BLaER1 treated with 17β-estradiol and CSF1 and Interleukin-3, amounts not matched to agents 10 nM and 100 nM (cell line): Measurements from ENCODE around the gene CLASP2.
"Not testable (repeated sequence)": the region's sequence is repeated elsewhere in the genome, so short reads cannot be mapped to it uniquely, and the experiment has no call there.

Experiments
- H3K27ac ChIP-seq, 11 experiments: shearing (Covaris generic); formaldehyde crosslinking; 2 replicates each; pipeline ENCODE4 v1.8.1; 2022
- H3K27me3 ChIP-seq, 11 experiments: shearing (Covaris generic); formaldehyde crosslinking; 2 replicates each; pipeline ENCODE4 v1.8.1; 2022
- H3K36me3 ChIP-seq, 11 experiments: shearing (Covaris generic); formaldehyde crosslinking; 2 replicates each; pipeline ENCODE4 v1.8.1; 2022
- H3K4me1 ChIP-seq, 10 experiments: shearing (Covaris generic); formaldehyde crosslinking; 2 replicates each; pipeline ENCODE4 v1.8.1; 2022
- H3K4me2 ChIP-seq, 11 experiments: shearing (Covaris generic); formaldehyde crosslinking; 2 replicates each; pipeline ENCODE4 v1.8.1; 2022
- H3K4me3 ChIP-seq, 10 experiments: shearing (Covaris generic); formaldehyde crosslinking; 2 replicates each; pipeline ENCODE4 v1.8.1; 2022
- H3K9ac ChIP-seq, 11 experiments: shearing (Covaris generic); formaldehyde crosslinking; 2 replicates each; pipeline ENCODE4 v1.8.1; 2022
- H3K9me3 ChIP-seq, 11 experiments: shearing (Covaris generic); formaldehyde crosslinking; replicated peaks in 1 of 11; 2 replicates each; pipeline ENCODE4 v1.8.1; 2022
- H4K20me1 ChIP-seq, 11 experiments: shearing (Covaris generic); formaldehyde crosslinking; 2 replicates each; pipeline ENCODE4 v1.8.1; 2022
- Cebpa-rat ChIP-seq, 11 experiments: shearing (Covaris generic); IDR thresholded peaks; 2 replicates each; pipeline ENCODE4 v1.8.1; 2022

CLASP2 gene

GRCh38 chr3:33461097-33461496, 257.0 kb downstream of the CLASP2 start:
- H3K4me1 ChIP-seq, result peaks cover 0 to 9% (median 0%) of the 10 kb centered on the region in 10 experiments; a peak in 3 of 20 replicates
- peaks cover 0 to 5% (median 0%) of the 10 kb centered on the region in 11 experiments; a peak in 1 of 22 replicates for H3K36me3 ChIP-seq
- TF ChIP-seq Cebpa-rat (IDR thresholded peaks at IDR 0.05), result no peak
- no peaks in the 10 kb centered on the region for H4K20me1 ChIP-seq
- no peak overlapping the region for H3K9ac ChIP-seq
- H3K27ac ChIP-seq, result no peak overlapping the region
- H3K4me3 ChIP-seq, result no peak overlapping the region
- peaks cover 14 to 35% (median 25%) of the 10 kb centered on the region in 11 experiments for H3K9me3 ChIP-seq
- no peak overlapping the region for H3K4me2 ChIP-seq
- no peaks in the 10 kb centered on the region for H3K27me3 ChIP-seq

- not testable (repeated sequence) for H4K20me1 ChIP-seq, H3K27ac ChIP-seq, H3K36me3 ChIP-seq, H3K4me3 ChIP-seq, H3K9ac ChIP-seq, H3K4me2 ChIP-seq, H3K4me1 ChIP-seq, H3K27me3 ChIP-seq
- peaks cover 13 to 28% (median 22%) of the 10 kb centered on the region in 11 experiments for H3K9me3 ChIP-seq
Observed at GRCh38 chr3:33459577-33459976, 258.5 kb downstream of the CLASP2 start.

- H3K9me3 ChIP-seq, result peaks cover 21 to 39% (median 28%) of the 10 kb centered on the region in 11 experiments
- peak overlapping the region in 1 of 10 experiments; percentile 4; a peak in 1 of 20 replicates for H3K4me3 ChIP-seq
- H3K27ac ChIP-seq, result no peak overlapping the region
- H3K27me3 ChIP-seq, result no peaks in the 10 kb centered on the region
- no peaks in the 10 kb centered on the region for H4K20me1 ChIP-seq
- peaks cover 0 to 5% (median 0%) of the 10 kb centered on the region in 11 experiments; a peak in 1 of 22 replicates for H3K36me3 ChIP-seq
- H3K4me2 ChIP-seq, result peak overlapping the region in 3 of 11 experiments; percentile 10 to 20 (median 15); a peak in 4 of 22 replicates
- H3K9ac ChIP-seq, result no peak overlapping the region
- TF ChIP-seq Cebpa-rat (IDR thresholded peaks at IDR 0.05), result no peak
- peaks cover 0 to 9% (median 0%) of the 10 kb centered on the region in 10 experiments; a peak in 3 of 20 replicates for H3K4me1 ChIP-seq
Observed at GRCh38 chr3:33458446-33458845, 259.6 kb downstream of the CLASP2 start.

GRCh38 chr3:33456756-33457155, 261.3 kb downstream of the CLASP2 start:
- Histone ChIP-seq H3K9ac (no peak overlapping the region), H3K27me3 (no peaks in the 10 kb centered on the region), H4K20me1 (no peaks in the 10 kb centered on the region), H3K4me2 (no peak overlapping the region), H3K4me3 (no peak overlapping the region), H3K27ac (no peak overlapping the region), H3K9me3 (peaks cover 28 to 49% (median 36%) of the 10 kb centered on the region in 11 experiments), H3K4me1 (peaks cover 0 to 9% (median 0%) of the 10 kb centered on the region in 10 experiments; a peak in 3 of 20 replicates), H3K36me3 (peaks cover 0 to 5% (median 0%) of the 10 kb centered on the region in 11 experiments; a peak in 1 of 22 replicates)
- no peak for TF ChIP-seq Cebpa-rat (IDR thresholded peaks at IDR 0.05)

GRCh38 chr3:33453331-33453761, 264.7 kb downstream of the CLASP2 start:
- no peak overlapping the region for H3K4me2 ChIP-seq
- no peak overlapping the region for H3K9ac ChIP-seq
- H3K27ac ChIP-seq, result no peak overlapping the region
- H3K36me3 ChIP-seq, result peaks cover 0 to 2% (median 0%) of the 10 kb centered on the region in 11 experiments; a peak in 1 of 22 replicates
- no peaks in the 10 kb centered on the region for H4K20me1 ChIP-seq
- H3K9me3 ChIP-seq, result peaks cover 24 to 45% (median 33%) of the 10 kb centered on the region in 11 experiments
- H3K4me3 ChIP-seq, result no peak overlapping the region
- no peak for TF ChIP-seq Cebpa-rat (IDR thresholded peaks at IDR 0.05)
- H3K4me1 ChIP-seq, result peaks cover 0 to 3% (median 0%) of the 10 kb centered on the region in 10 experiments; a peak in 1 of 20 replicates
- no peaks in the 10 kb centered on the region for H3K27me3 ChIP-seq

GRCh38 chr3:33451994-33452393, 266.1 kb downstream of the CLASP2 start:
- not testable (repeated sequence) for H3K4me2 ChIP-seq, H3K36me3 ChIP-seq, H4K20me1 ChIP-seq, H3K9ac ChIP-seq, H3K27me3 ChIP-seq, H3K27ac ChIP-seq, H3K4me1 ChIP-seq, H3K4me3 ChIP-seq
- H3K9me3 ChIP-seq, result peaks cover 14 to 35% (median 20%) of the 10 kb centered on the region in 11 experiments

GRCh38 chr3:33447958-33448357, 270.1 kb downstream of the CLASP2 start:
- no peak overlapping the region for H3K4me2 ChIP-seq
- no peak overlapping the region for H3K9ac ChIP-seq
- TF ChIP-seq Cebpa-rat (IDR thresholded peaks at IDR 0.05), result no peak
- no peaks in the 10 kb centered on the region for H3K27me3 ChIP-seq
- H3K36me3 ChIP-seq, result no peaks in the 10 kb centered on the region
- H3K9me3 ChIP-seq, result peaks cover under 1 to 13% (median 2%) of the 10 kb centered on the region in 11 experiments; a peak in 17 of 22 replicates
- H4K20me1 ChIP-seq, result no peaks in the 10 kb centered on the region
- no peaks in the 10 kb centered on the region for H3K4me1 ChIP-seq
- no peak overlapping the region for H3K4me3 ChIP-seq
- H3K27ac ChIP-seq, result no peak overlapping the region

- not testable (repeated sequence) for H3K4me1 ChIP-seq, H3K36me3 ChIP-seq, H3K4me3 ChIP-seq, H3K9ac ChIP-seq, H3K9me3 ChIP-seq, H4K20me1 ChIP-seq, H3K27ac ChIP-seq, H3K27me3 ChIP-seq, H3K4me2 ChIP-seq
Observed at GRCh38 chr3:33447256-33447625, 270.8 kb downstream of the CLASP2 start.
